Astrocyte of the spinal cord (primary cell): ENCODE data around the gene GH2.

Experiments used
- DNase-seq: peaks from one replicate; pipeline ENCODE4 v3.0.0; 2011; ENCODE audit warnings: low read depth, low spot score
- H3K4me3 ChIP-seq: 2 replicates; pipeline ENCODE4 v1.5.1; 2011; ENCODE audit warnings: low read depth, mild to moderate bottlenecking, low read length, moderate library complexity
- in situ Hi-C: cut with HindIII; loops from 2 replicates; pipeline ENCODE4 v1.10.0; 2017; ENCODE audit warnings: low sequenced_read_pairs
- TF ChIP-seq, protein P1 (sequence below): IDR thresholded peaks from 2 replicates; pipeline ENCODE4 v1.5.1; 2012; ENCODE audit warnings: low read depth, mild to moderate bottlenecking, low read length, inconsistent platforms

GH2 gene

DNA sequence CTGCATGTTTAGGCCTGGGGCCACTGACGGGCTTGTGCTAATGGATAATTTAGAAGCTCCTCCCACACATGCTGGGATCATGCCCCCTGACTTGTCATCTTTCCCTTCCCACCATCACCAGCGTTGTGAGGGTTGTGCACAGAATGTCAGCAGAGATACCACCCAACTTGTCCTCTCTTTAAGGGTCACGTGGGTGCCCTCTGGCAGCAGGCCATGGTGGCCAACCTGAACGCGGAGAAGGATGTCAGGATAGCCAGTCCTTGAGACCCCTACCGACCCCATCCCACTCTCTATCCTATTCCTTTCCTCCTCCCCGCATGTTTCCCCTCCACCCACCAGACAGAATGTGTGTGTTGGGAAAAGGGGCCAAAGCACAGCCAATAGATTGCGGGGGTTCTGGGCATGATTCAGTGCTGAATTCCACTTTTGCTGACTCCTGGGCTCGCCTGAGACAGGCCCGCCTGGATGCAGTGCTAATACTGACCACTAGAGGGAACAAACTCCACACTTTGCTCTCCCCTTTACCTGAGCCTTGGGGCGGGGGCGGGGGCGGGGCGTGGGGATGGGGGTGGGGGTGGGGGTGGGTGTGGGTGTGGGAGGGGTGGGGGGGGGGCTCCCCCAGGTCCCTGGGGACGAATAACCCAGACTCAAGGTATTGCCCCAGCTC lies at the start of gene GH2:
TSS of gene GH2 (minus strand) at position 10 of the 667 bp plus-strand sequence. CDS start 143 bp downstream, outside the sequence.
- peak; percentile 13 for DNase-seq
- in situ Hi-C loops: no loop called here
- H3K4me3 ChIP-seq: no peak within 1 kb of the TSS
- TF ChIP-seq, protein P1, sequence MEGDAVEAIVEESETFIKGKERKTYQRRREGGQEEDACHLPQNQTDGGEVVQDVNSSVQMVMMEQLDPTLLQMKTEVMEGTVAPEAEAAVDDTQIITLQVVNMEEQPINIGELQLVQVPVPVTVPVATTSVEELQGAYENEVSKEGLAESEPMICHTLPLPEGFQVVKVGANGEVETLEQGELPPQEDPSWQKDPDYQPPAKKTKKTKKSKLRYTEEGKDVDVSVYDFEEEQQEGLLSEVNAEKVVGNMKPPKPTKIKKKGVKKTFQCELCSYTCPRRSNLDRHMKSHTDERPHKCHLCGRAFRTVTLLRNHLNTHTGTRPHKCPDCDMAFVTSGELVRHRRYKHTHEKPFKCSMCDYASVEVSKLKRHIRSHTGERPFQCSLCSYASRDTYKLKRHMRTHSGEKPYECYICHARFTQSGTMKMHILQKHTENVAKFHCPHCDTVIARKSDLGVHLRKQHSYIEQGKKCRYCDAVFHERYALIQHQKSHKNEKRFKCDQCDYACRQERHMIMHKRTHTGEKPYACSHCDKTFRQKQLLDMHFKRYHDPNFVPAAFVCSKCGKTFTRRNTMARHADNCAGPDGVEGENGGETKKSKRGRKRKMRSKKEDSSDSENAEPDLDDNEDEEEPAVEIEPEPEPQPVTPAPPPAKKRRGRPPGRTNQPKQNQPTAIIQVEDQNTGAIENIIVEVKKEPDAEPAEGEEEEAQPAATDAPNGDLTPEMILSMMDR: peak; percentile 69

DNA sequence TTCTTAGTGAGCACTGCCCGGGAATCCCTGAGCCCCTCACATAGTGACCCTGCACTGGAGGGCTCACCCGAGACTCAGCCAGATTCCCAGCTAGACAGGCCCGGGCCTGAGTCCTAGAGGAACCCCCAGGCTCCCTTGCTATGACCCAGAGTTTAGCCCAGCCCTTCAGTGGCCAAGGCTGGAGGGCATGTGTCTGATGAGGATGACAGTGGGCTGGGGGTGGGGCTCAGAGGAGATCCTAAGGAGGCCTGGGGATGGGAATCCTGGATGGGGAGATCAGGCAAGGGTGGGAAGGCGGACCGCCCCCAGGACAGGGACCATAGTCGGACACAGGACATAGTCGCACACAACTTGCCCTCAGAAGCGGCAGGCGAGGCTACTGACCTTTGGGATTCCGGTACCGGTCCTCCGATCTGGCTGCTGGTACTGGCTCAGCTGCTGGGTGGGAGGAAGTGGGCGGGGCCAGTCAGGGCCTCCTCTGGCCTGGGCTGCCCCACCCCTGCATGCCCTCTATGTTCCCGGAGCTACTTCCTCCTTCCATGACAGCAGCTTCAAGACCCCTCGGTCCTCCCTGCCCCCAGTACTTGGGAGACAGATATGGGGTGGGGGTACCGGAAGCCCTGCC lies 49.3 kb upstream of the GH2 start:
- TF ChIP-seq, protein P1: no peak
- no peak overlapping the region for H3K4me3 ChIP-seq
- no peak for DNase-seq
- in situ Hi-C loops: no loop called here

DNA sequence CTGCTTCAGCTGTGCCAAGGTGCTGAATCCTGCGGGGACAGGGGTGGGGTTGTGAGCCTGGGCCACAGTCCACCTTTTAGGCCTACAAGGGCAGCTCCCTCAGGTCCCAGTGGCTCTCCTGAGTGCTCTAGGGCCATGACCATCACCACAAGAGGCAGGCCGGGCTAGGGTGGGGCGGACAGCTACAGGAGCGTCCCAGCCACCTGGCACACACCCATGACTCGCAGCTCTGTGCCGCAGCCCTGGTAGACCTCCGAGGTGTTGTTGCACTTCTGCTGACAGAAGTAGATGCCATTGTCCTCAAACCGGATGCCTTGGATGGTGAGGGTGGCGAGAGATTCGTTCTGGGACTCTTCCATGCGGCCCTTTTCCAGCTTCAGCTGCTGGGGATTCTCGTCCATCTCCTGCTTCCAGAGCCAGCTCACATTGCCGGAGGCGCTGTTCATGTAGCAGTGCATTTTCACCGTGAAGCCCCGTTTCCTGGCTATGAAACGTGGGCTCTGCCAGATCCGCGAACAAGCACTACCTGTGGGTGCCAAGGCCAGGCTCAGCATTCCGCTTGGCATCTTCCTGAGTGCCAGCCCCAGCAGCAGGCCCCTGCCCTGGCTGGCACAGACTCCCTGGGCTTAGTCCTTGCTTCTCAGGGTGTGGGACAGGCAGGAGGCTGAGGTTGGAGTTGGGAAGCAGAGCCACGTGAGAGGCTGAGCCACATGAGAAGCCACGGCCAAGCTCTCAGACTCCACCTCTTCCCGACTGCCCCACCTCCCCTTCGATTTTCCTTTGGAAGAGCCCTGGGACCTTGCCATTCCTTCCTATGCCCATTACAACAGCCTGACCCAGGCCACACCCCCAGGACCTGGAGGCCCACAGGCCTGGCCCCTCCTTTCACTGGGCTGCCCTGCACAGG lies 48.4 kb upstream of the GH2 start:
- H3K4me3 ChIP-seq: no peak overlapping the region

DNA sequence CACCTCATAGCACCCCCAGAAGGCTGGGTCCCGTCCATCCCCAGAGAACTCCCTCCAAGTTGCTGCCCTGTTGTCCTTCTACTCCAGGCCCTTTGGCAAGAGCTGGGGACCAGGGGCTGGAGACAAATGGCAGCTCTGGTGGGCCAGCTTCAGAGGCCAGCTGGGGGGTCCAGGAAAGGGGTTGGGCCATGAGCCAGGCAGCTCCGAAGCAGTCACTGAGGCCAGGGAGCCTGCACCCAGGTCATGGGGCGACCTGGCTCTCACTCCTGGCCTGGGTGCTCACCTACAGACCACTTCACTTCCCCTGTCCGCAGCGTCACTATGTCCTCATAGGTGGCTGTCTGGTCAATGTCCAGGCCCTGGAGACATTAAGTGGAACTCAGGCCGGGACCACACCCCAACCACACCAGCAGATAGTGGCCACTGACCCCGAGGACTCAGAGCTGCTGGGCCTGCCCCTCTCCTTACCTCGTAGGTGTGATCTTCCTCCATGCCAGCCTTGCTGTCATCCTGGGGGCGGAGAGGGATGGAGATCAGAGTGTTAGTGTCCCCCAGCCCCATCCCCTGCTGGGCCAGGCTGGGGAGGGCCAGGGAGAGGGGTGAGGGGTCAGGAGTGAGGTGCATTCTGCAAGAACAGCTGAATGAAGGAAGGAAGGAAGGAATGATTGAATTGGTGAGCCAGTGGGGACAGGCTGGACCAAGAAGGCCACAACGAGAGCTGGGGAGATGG lies 47.4 kb upstream of the GH2 start:
- no peak for DNase-seq
- TF ChIP-seq, protein P1: no peak
- no peak overlapping the region for H3K4me3 ChIP-seq
- in situ Hi-C loops: no loop called here

More for the DNA sequence above, 48.4 kb upstream of the GH2 start:
- no peak for DNase-seq
- in situ Hi-C loops: no loop called here
- TF ChIP-seq, protein P1: no peak

DNA sequence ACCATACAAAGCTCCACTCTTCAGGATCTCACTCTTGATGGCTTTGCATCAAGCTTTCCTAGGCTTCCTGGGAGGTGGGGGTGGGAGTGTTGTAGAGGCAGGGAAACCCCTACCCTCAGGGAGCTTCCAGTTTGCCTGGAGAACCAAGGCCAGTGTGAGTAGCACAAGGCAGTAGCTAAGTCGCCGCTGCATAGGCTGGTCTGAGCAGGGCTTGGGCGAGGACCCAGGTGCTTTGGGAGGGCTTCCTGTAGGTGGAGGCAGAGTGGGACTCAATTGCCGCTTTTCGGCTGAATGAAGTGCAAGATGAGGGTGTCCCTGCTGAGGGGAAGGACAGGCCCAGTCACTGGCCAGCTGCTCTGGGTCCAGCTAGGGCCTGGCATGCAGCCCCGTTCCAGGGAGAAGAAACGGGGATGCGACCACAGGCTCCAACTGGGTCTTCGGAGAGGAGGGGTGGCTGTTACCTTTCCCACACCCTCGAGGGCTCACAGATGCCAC lies 46.5 kb upstream of the GH2 start:
- no peak for DNase-seq
- in situ Hi-C loops: no loop called here
- no peak overlapping the region for H3K4me3 ChIP-seq
- TF ChIP-seq, protein P1: no peak
